SU-DHL-6 (cell line): ENCODE data around the gene CCDC18.

ENCODE experiments used
- H2AFZ ChIP-seq: fragments of 200-600 bp; sonication (generic); 2 replicates; pipeline ENCODE4 v1.6.1; 2014; ENCODE audit warnings: low read depth, mild to moderate bottlenecking, moderate library complexity, mixed read lengths, antibody characterized with exemption, low read length; ENCODE audit not compliant: severe bottlenecking
- H3F3A ChIP-seq: fragments of 200-600 bp; shearing (Covaris generic); 2 replicates; pipeline ENCODE4 v1.6.0; 2016; ENCODE audit warnings: antibody characterized with exemption, mild to moderate bottlenecking; ENCODE audit not compliant: insufficient read depth
- H3K27ac ChIP-seq: fragments of 200-600 bp; sonication (generic); 2 replicates; pipeline ENCODE4 v1.5.1; 2016; ENCODE audit warnings: low read depth, mild to moderate bottlenecking, low read length, moderate library complexity, mixed read lengths
- H3K27me3 ChIP-seq: fragments of 200-600 bp; sonication (generic), shearing (Covaris generic); 2 replicates; pipeline ENCODE4 v1.6.0; 2014; ENCODE audit warnings: mild to moderate bottlenecking, low read length
- H3K36me3 ChIP-seq: fragments of 200-600 bp; sonication (generic); 2 replicates; pipeline ENCODE4 v1.6.1; 2014; ENCODE audit warnings: mild to moderate bottlenecking, low read length, mixed read lengths
- H3K4me2 ChIP-seq: fragments of 300-600, 200-600 bp; shearing (Covaris generic), sonication (generic); 2 replicates; pipeline ENCODE4 v1.6.0; 2014; ENCODE audit warnings: low read length, low read depth, mild to moderate bottlenecking; ENCODE audit not compliant: poor library complexity, severe bottlenecking
- H3K4me3 ChIP-seq: fragments of 200-600 bp; sonication (generic); 2 replicates; pipeline ENCODE4 v1.5.1; 2014; ENCODE audit warnings: antibody characterized with exemption, low read length, mild to moderate bottlenecking, mixed read lengths; ENCODE audit not compliant: insufficient read depth, poor library complexity, severe bottlenecking
- H3K79me2 ChIP-seq: fragments of 200-600 bp; sonication (generic); 2 replicates; pipeline ENCODE4 v1.6.1; 2014; ENCODE audit warnings: mild to moderate bottlenecking, low read length, moderate library complexity; ENCODE audit not compliant: insufficient read depth
- H3K9ac ChIP-seq: fragments of 200-600 bp; sonication (generic); 2 replicates; pipeline ENCODE4 v1.7.0; 2014; ENCODE audit warnings: mild to moderate bottlenecking, low read length
- H3K9me2 ChIP-seq: fragments of 200-600 bp; sonication (generic); replicated peaks from 2 replicates; pipeline ENCODE4 v1.6.1; 2014; ENCODE audit warnings: low read length; ENCODE audit not compliant: insufficient read depth
- H3K9me3 ChIP-seq: fragments of 200-600 bp; sonication (generic); 2 replicates; pipeline ENCODE4 v1.6.1; 2014; ENCODE audit warnings: low read length, mixed read lengths; ENCODE audit not compliant: insufficient read depth
- H4K20me1 ChIP-seq: fragments of 200-600 bp; sonication (generic); 2 replicates; pipeline ENCODE4 v1.6.1; 2014; ENCODE audit warnings: low read depth, mild to moderate bottlenecking, antibody characterized with exemption, low read length, moderate library complexity, mixed read lengths
- EZH2phosphoT487 ChIP-seq: fragments of 200-600 bp; sonication (generic), shearing (Covaris generic); conservative IDR thresholded peaks from 2 replicates; pipeline ENCODE4 v1.6.1; 2018; ENCODE audit warnings: mild to moderate bottlenecking, antibody characterized with exemption, low read length, moderate library complexity, mixed read lengths
- TF ChIP-seq, protein P1 (sequence below): fragments of 200-600 bp; sonication (generic); IDR thresholded peaks from one replicate; pipeline ENCODE4 v1.5.1; 2017; ENCODE audit warnings: antibody characterized with exemption, mild to moderate bottlenecking, low read length, moderate library complexity; ENCODE audit not compliant: insufficient read depth, poor library complexity, severe bottlenecking

Gene CCDC18, protein sequence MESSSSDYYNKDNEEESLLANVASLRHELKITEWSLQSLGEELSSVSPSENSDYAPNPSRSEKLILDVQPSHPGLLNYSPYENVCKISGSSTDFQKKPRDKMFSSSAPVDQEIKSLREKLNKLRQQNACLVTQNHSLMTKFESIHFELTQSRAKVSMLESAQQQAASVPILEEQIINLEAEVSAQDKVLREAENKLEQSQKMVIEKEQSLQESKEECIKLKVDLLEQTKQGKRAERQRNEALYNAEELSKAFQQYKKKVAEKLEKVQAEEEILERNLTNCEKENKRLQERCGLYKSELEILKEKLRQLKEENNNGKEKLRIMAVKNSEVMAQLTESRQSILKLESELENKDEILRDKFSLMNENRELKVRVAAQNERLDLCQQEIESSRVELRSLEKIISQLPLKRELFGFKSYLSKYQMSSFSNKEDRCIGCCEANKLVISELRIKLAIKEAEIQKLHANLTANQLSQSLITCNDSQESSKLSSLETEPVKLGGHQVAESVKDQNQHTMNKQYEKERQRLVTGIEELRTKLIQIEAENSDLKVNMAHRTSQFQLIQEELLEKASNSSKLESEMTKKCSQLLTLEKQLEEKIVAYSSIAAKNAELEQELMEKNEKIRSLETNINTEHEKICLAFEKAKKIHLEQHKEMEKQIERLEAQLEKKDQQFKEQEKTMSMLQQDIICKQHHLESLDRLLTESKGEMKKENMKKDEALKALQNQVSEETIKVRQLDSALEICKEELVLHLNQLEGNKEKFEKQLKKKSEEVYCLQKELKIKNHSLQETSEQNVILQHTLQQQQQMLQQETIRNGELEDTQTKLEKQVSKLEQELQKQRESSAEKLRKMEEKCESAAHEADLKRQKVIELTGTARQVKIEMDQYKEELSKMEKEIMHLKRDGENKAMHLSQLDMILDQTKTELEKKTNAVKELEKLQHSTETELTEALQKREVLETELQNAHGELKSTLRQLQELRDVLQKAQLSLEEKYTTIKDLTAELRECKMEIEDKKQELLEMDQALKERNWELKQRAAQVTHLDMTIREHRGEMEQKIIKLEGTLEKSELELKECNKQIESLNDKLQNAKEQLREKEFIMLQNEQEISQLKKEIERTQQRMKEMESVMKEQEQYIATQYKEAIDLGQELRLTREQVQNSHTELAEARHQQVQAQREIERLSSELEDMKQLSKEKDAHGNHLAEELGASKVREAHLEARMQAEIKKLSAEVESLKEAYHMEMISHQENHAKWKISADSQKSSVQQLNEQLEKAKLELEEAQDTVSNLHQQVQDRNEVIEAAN (N-terminal part only)

DNA sequence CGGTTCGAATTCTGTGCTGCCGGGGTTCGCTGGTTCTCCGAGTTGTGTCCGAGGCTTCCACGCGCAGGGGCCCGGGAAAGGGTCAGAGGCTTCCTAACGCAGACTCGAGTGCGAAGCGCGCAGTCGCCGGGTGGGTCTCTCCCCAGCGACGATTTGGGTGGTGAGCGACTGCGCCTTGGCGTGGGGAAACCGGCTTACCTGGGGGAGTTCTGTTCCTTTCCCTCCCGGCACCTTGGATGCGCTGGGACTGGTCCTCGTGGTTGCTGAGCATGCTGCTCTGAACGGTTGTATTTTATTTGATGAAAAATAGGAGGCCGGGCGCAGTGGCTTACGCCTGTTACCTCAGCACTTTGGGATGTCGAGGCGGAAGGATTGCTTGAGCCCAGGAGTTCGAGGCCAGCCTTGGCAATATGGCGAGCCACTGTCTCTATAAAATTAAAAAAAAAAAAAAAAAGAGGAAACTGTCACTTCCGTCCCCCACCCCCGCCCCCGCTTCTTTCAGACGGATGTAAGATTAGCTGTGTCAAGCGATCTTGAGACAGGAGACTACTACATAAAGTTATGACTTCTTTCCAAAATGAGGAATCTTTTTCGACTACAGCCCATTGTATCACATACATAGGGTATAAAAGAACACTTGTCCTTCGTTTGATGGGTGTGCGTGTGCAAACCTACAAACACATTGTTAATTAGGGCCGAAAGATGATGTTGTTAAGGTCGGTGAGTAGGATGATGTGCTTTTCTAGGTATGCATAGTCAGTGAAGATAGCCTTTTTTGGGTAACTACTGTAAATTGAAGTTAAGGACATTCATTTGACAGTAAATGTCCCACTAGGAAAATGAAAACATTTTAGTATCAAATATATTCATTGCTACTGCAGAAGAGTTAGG lies at the start of gene CCDC18:
TSS of gene CCDC18 (plus strand) at position 2 of the 891 bp plus-strand sequence. CDS start 2,638 bp downstream, outside the sequence.
- peaks cover 15% of the 10 kb centered on the region for H4K20me1 ChIP-seq
- H3K27me3 ChIP-seq: no peaks in the 10 kb centered on the region
- peaks cover 52% of the 10 kb centered on the region for H3K79me2 ChIP-seq
- H3K27ac ChIP-seq: peak within 1 kb of the TSS; percentile 91
- peaks cover 41% of the 10 kb centered on the region for H3F3A ChIP-seq
- H3K9me2 ChIP-seq: no peaks in the 10 kb centered on the region
- no peaks in the 10 kb centered on the region for H3K9me3 ChIP-seq
- peak within 1 kb of the TSS; percentile 99 for H3K4me2 ChIP-seq
- H3K4me3 ChIP-seq: peak within 1 kb of the TSS; percentile 84
- no peak for TF ChIP-seq EZH2phosphoT487
- TF ChIP-seq, protein P1, sequence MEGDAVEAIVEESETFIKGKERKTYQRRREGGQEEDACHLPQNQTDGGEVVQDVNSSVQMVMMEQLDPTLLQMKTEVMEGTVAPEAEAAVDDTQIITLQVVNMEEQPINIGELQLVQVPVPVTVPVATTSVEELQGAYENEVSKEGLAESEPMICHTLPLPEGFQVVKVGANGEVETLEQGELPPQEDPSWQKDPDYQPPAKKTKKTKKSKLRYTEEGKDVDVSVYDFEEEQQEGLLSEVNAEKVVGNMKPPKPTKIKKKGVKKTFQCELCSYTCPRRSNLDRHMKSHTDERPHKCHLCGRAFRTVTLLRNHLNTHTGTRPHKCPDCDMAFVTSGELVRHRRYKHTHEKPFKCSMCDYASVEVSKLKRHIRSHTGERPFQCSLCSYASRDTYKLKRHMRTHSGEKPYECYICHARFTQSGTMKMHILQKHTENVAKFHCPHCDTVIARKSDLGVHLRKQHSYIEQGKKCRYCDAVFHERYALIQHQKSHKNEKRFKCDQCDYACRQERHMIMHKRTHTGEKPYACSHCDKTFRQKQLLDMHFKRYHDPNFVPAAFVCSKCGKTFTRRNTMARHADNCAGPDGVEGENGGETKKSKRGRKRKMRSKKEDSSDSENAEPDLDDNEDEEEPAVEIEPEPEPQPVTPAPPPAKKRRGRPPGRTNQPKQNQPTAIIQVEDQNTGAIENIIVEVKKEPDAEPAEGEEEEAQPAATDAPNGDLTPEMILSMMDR: no peak
- H3K9ac ChIP-seq: peak within 1 kb of the TSS; percentile 84
- peaks cover 18% of the 10 kb centered on the region for H3K36me3 ChIP-seq
- peak within 1 kb of the TSS; percentile 64 for H2AFZ ChIP-seq

DNA sequence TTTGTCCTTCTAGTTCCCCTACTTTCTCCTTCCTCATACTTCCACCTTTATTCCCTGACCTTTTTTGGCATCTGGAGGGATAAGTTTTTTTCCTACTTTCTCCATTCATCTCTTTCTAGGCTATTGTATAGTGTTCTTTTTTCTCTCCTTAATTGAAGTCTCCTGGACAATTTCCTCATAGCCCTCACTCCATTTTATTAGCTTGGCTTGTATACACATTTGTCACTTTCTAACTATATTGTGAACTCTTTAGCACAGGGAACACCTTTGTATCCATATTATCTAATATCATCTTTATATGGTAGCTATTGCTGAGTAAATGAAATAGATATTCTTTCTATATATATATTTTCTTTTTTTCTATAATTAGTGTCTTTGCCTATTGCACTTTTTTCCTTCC lies 47.9 kb upstream of the CCDC18 start:
- Histone ChIP-seq H3K4me2 (no peak overlapping the region), H3K79me2 (peaks cover 12% of the 10 kb centered on the region; the same call in 1 of the 2 replicates), H3K27me3 (no peaks in the 10 kb centered on the region), H4K20me1 (no peaks in the 10 kb centered on the region), H3K9me3 (no peaks in the 10 kb centered on the region), H3K4me3 (no peak overlapping the region), H3K27ac (no peak overlapping the region), H2AFZ (no peak overlapping the region), H3K9me2 (no peaks in the 10 kb centered on the region), H3K9ac (no peak overlapping the region), H3F3A (peaks cover 26% of the 10 kb centered on the region), H3K36me3 (peaks cover 58% of the 10 kb centered on the region)
- no peak for TF ChIP-seq EZH2phosphoT487
- TF ChIP-seq, protein P1: no peak

DNA sequence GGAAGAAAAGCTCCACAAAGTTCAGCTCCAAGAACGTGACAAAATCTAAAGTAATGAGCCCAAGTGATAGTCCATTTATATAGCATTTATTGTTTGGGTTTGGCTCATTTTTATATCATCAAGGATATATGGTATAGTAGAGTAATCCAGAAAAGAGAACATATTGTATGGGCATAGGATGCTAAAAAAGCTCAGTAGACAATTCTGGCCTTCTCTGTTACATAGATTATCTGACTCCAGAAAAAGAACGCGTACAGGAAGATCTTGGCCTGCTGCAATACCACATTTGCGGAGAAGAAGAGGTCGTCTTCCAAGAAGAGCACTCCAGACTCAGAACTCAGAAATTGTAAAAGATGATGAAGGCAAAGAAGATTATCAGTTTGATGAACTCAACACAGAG lies 44.1 kb upstream of the CCDC18 start:
- H3K4me3 ChIP-seq: no peak overlapping the region
- H2AFZ ChIP-seq: no peak overlapping the region
- H3K9me2 ChIP-seq: no peaks in the 10 kb centered on the region
- H3K9me3 ChIP-seq: no peaks in the 10 kb centered on the region
- peaks cover 60% of the 10 kb centered on the region for H3K36me3 ChIP-seq
- no peak overlapping the region for H3K9ac ChIP-seq
- TF ChIP-seq, protein P1: no peak
- no peak for TF ChIP-seq EZH2phosphoT487
- H3F3A ChIP-seq: peaks cover 32% of the 10 kb centered on the region; the same call in 1 of the 2 replicates
- no peaks in the 10 kb centered on the region for H4K20me1 ChIP-seq
- peaks cover 8% of the 10 kb centered on the region; the same call in 1 of the 2 replicates for H3K79me2 ChIP-seq
- H3K27ac ChIP-seq: no peak overlapping the region
- H3K4me2 ChIP-seq: no peak overlapping the region
- H3K27me3 ChIP-seq: no peaks in the 10 kb centered on the region
